HG02642 (cell line): ENCODE measurements around the gene TMEM132A.

Source experiments
- ATAC-seq: cut with Tn5 transposase; IDR thresholded peaks from one replicate; pipeline ENCODE4 v1.9.1; 2021; ENCODE audit warnings: mild to moderate bottlenecking; ENCODE audit not compliant: unreplicated experiment, poor library complexity

TMEM132A gene

DNA sequence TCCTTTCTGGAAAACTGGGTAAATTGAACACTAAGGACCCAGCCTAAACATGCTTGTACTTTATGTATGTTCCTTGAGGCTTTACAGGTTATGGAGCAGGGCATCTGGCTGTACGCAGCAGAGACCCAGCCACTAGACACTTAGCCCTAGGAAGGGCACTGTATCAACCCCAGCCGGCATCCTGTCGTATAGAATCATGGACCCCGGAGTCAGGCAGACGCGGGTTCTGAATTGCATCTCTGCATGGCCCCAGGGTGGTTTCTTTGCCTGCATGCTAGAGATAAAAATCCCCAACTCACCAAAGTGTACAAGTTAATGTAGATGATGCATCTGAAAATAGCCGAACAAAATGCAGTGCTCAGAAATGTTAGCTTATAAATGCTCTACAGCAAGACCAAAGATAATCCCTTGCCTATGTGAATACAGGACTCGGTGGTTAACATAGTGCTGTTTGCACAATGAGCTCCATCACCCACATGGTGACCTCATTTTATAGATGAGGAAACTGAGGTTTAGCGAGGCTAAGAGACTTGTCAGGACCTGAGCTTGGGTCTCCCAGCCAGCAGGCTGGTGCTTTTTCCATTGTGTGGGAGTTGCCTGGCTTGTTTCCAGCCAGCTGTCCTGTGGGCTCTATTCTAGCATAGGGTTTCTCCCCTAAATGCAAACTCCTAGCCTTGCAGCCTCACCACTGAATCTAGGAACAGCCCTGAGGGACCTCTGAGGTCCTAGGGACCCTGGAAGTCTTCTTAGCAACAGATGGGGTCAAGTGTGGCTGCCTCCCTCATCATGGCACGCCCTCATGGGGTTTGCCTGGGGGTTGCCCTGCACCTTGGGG, 54.5 kb downstream of the TMEM132A start:
- peak; percentile 50 for ATAC-seq

DNA sequence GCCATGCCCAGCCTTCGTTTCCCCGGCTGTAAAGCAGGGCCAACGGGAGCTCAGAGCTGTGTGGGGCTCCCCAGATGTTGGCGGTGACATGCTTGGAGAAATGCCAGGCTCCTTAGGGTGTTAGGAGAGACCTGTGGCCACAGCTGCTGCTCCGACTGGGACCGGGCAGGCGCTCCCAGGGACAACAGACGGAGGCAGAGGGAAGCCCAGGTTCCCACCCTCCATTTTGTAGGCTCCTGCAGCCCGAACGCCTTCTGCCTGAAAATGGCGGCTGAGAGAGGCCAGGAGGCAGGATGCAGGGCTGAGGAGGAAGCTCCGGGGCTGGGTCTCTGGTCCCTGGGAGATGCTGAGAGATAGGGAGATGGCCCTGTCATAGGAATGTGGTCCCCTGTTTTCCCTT, 57.3 kb downstream of the TMEM132A start:
- no peak for ATAC-seq

DNA sequence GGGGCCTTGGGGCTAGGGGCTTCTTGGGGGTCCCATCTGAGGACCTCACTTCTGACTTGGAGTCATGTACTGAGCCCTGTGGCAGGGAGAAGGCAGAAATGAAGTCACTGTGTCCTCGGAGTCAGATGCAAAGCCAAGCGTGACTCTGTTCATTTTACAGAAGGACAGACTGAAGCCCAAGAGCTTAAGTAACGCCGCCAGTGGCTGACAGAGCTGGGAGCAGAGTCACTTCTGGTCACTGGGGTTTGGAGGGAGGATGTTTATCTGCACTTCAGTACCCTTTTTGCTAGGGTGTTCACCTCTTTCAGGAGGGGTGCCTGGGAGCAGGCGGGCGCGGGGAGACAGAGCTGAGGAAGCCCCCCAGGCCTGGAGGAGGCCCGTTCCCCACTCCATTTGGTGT, 57.9 kb downstream of the TMEM132A start:
- ATAC-seq: no peak

DNA sequence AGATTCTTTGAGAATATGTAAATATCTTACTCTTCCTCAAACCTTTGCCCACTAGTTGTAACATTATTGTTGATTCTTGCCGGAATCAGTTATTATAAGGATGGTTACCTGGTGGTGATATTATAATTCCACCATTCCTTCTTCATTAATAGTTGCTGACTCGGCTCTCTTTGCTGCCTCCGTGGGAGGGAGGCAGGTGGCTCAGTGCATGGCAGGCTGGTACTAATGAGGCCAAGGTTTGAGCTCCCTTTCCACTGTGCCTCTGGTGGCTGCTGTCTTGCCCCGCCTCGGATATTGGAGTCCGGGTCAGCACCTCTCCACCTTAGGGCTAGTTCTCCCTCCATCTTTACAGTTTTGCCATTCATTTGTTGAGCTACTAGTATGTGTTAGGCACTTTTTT, 59.9 kb downstream of the TMEM132A start:
- no peak for ATAC-seq

GRCh38 chr11:60984636-60985035, 60.4 kb downstream of the TMEM132A start:
- ATAC-seq: no peak

DNA sequence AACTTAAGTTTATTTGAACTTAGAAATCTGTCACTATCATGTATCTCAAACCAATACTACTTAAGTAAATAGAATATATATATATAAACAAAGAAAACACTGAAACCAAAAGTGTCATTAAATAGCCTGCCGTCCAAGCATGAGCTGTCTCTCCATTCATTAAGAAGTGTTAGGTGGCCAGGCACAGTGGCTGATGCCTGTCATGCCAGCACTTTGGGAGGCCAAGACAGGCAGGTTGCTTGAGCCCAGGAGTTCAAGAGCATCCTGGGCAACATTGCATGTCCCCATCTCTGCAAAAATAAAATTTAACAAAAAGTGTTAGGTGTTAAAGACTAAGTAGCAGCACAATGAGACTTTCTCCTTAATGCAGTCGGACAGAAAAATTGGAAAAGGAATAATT, 61.2 kb downstream of the TMEM132A start:
- no peak for ATAC-seq

GRCh38 chr11:60985991-60986915, 62.0 kb downstream of the TMEM132A start:
- ATAC-seq: no peak
